CD14-positive monocyte (primary cell): ENCODE results near the gene CCS. TPM values are rescaled to one million over a fixed set of nuclear protein-coding genes. Genes with fewer than 3 reads are reported as not detected.
"Not testable (repeated sequence)": the region's sequence is repeated elsewhere in the genome, so short reads cannot be mapped to it uniquely, and the experiment has no call there.

ENCODE experiments used
- DNase-seq, 3 donors: peaks; one replicate each; pipeline ENCODE4 v3.0.0-alpha.2; 2011 to 2022
- H2AFZ ChIP-seq: 2 replicates; pipeline ENCODE4 v1.6.0; 2012; ENCODE audit warnings: mild to moderate bottlenecking, low read depth, low read length, inconsistent platforms; ENCODE audit not compliant: insufficient read depth, poor library complexity, severe bottlenecking
- H3K27ac ChIP-seq, 2 donors: 1 replicate in 1 of 2; 2 replicates in 1 of 2; pipeline ENCODE4 v1.5.1; 2012 to 2013; ENCODE audit warnings: low read length in 2 of 2, control low read depth in 1 of 2, inconsistent platforms in 1 of 2, low read depth in 1 of 2, mild to moderate bottlenecking in 1 of 2
- H3K27me3 ChIP-seq, 2 donors: one replicate each; pipeline versions ENCODE4 v1.6.0 to v1.6.1; 2011 to 2013; ENCODE audit warnings: low read length in 2 of 2; ENCODE audit not compliant: control insufficient read depth in 2 of 2, insufficient read depth in 2 of 2
- H3K36me3 ChIP-seq, 2 donors: replicated peaks in 1 of 2; 1 replicate in 1 of 2; 2 replicates in 1 of 2; pipeline versions ENCODE4 v1.5.1 to v1.6.1; 2012 to 2013; ENCODE audit warnings: low read length in 2 of 2, control low read depth in 1 of 2, inconsistent platforms in 1 of 2, mild to moderate bottlenecking in 1 of 2; ENCODE audit not compliant: insufficient read depth in 2 of 2, control insufficient read depth in 1 of 2
- H3K4me1 ChIP-seq, 2 donors: 1 replicate in 1 of 2; 2 replicates in 1 of 2; pipeline versions ENCODE4 v1.5.1 to v1.6.1; 2012 to 2013; ENCODE audit warnings: low read length in 2 of 2, control low read depth in 1 of 2, inconsistent platforms in 1 of 2, mild to moderate bottlenecking in 1 of 2, moderate library complexity in 1 of 2; ENCODE audit not compliant: insufficient read depth in 2 of 2, control insufficient read depth in 1 of 2
- H3K4me2 ChIP-seq: replicated peaks from 2 replicates; pipeline ENCODE3; 2012; ENCODE audit warnings: low read length, moderate library complexity, mild to moderate bottlenecking; ENCODE audit not compliant: poor library complexity, severe bottlenecking; ENCODE audit errors: extremely low read depth
- H3K4me3 ChIP-seq, 3 experiments: fragments of 200-600 bp in 1 of 3; sonication (generic) in 1 of 3; replicated peaks in 1 of 3; 1 replicate in 2 of 3; 2 replicates in 1 of 3; pipeline ENCODE4 v1.5.1; 2011 to 2013; ENCODE audit warnings: low read length in 3 of 3, mild to moderate bottlenecking in 3 of 3, control low read depth in 2 of 3, low read depth in 2 of 3, inconsistent platforms in 1 of 3, moderate library complexity in 1 of 3
- H3K79me2 ChIP-seq: 2 replicates; pipeline ENCODE4 v1.6.0; 2012; ENCODE audit warnings: mild to moderate bottlenecking, control low read depth, inconsistent platforms, low read length, moderate library complexity; ENCODE audit not compliant: insufficient read depth
- H3K9ac ChIP-seq: 2 replicates; pipeline ENCODE4 v1.6.0; 2017; ENCODE audit warnings: low read length, mild to moderate bottlenecking; ENCODE audit not compliant: insufficient read depth, poor library complexity, severe bottlenecking
- H3K9me3 ChIP-seq, 2 donors: replicated peaks in 1 of 2; 1 replicate in 1 of 2; 2 replicates in 1 of 2; pipeline versions ENCODE4 v1.5.1 to v1.6.1; 2012 to 2013; ENCODE audit warnings: low read length in 2 of 2, control low read depth in 1 of 2; ENCODE audit not compliant: control insufficient read depth in 1 of 2, insufficient read depth in 1 of 2
- H4K20me1 ChIP-seq: 2 replicates; pipeline ENCODE4 v1.6.0; 2012; ENCODE audit warnings: mild to moderate bottlenecking, low read length, control low read depth, moderate library complexity; ENCODE audit not compliant: insufficient read depth
- H3K27ac Mint-ChIP-seq, 7 donors: one replicate each; pipeline ENCODE4 v1.8.0; 2020; ENCODE audit warnings: mild to moderate bottlenecking in 7 of 7, mixed read lengths in 7 of 7, moderate library complexity in 6 of 7, inconsistent platforms in 2 of 7
- H3K27me3 Mint-ChIP-seq, 3 donors: one replicate each; pipeline ENCODE4 v1.8.0; 2021 to 2022; ENCODE audit warnings: low read depth in 3 of 3, mild to moderate bottlenecking in 3 of 3, mixed read lengths in 3 of 3, moderate library complexity in 3 of 3, inconsistent platforms in 1 of 3
- H3K36me3 Mint-ChIP-seq, 2 donors: one replicate each; pipeline ENCODE4 v1.8.0; 2020; ENCODE audit warnings: mixed read lengths in 2 of 2, inconsistent platforms in 1 of 2, mild to moderate bottlenecking in 1 of 2
- H3K4me1 Mint-ChIP-seq: one replicate; pipeline ENCODE4 v1.8.0; 2020; ENCODE audit warnings: mild to moderate bottlenecking, mixed read lengths
- H3K4me3 Mint-ChIP-seq, 2 donors: one replicate each; pipeline ENCODE4 v1.8.0; 2020; ENCODE audit warnings: mild to moderate bottlenecking in 2 of 2, mixed read lengths in 2 of 2, moderate library complexity in 1 of 2
- H3K9me3 Mint-ChIP-seq, 7 donors: one replicate each; pipeline ENCODE4 v1.8.0; 2020 to 2022; ENCODE audit warnings: mixed read lengths in 7 of 7, mild to moderate bottlenecking in 6 of 7, moderate library complexity in 6 of 7, inconsistent platforms in 2 of 7
- WGBS: methylation state at CpG from one replicate; pipeline ENCODE4 v1.1.5; 2013; ENCODE audit warnings: missing lambda C conversion rate; ENCODE audit not compliant: insufficient coverage; 5-methylcytosine and 5-hydroxymethylcytosine counted together
- intact Hi-C, 2 donors: fragments of 100-400 bp; cut with micrococcal nuclease; formaldehyde crosslinking; loops; one replicate each; pipeline versions ENCODE4 v1.15.0 to v1.15.1; 2023
- polyA plus RNA-seq, 3 donors: library from polyadenylated mRNA; depleted of rRNA in 1 of 3; unstranded in 2 of 3; stranded (reverse) in 1 of 3; fragments of 300-500 nt in 2 of 3; fragments of >200 nt in 1 of 3; fragmentation: Illumina TruSeq in 2 of 3; gene quantifications; 1 replicate in 2 of 3; 2 replicates in 1 of 3; pipeline ENCODE4 v1.2.3, GENCODE V29; 2012 to 2021
- TF ChIP-seq, protein P1 (sequence below): fragments of 200-600 bp; IDR thresholded peaks from one replicate; pipeline ENCODE4 v1.8.0; 2022; ENCODE audit warnings: antibody characterized with exemption, mild to moderate bottlenecking

Gene CCS
- polyA plus RNA-seq, 3 donors = 26.9 to 67.9 (median 37.0) TPM

DNA sequence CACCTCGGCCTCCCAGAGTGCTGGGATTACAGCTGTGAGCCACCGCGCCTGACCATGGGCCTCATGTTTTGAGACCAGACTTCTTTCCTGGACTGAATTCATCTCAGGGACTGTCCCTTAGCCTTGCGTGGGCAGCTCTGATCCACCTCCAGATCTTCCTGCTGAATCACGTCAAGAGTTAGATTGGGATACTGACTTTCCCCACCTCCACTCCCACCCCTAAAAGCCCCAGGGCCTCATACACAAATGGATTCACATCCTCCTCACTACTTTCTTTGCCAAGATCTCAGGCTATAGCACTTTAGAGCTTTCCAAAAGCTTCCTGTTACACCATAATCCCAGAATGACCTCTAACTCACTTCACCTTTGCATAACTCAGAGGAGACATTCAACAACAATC is 12.2 kb upstream of the CCS start:
- Mint-ChIP-seq H3K27ac (no peak overlapping the region), H3K27me3 (peaks cover 4 to 16% (median 12%) of the 10 kb centered on the region in 3 donors), H3K9me3 (peaks cover 8 to 23% (median 17%) of the 10 kb centered on the region in 7 donors), H3K4me1 (peaks cover 7% of the 10 kb centered on the region), H3K36me3 (peaks cover 0 to 2% of the 10 kb centered on the region in 2 donors), H3K4me3 (no peak overlapping the region)
- Histone ChIP-seq H3K79me2 (no peaks in the 10 kb centered on the region), H3K4me3 (no peak overlapping the region), H3K4me2 (no peak overlapping the region), H3K27ac (no peak overlapping the region), H3K4me1 (peaks cover 0 to 4% of the 10 kb centered on the region in 2 donors), H3K9ac (no peak overlapping the region), H3K9me3 (peaks cover 8 to 9% of the 10 kb centered on the region in 2 donors), H2AFZ (no peak overlapping the region), H3K36me3 (no peaks in the 10 kb centered on the region), H3K27me3 (no peaks in the 10 kb centered on the region), H4K20me1 (no peaks in the 10 kb centered on the region)
- intact Hi-C loops = loop anchor here in 1 of 2 donors (10.0 kb wide), 1 partner anchor 254 kb away; no protein-coding TSS in a partner anchor
- TF ChIP-seq, protein P1, sequence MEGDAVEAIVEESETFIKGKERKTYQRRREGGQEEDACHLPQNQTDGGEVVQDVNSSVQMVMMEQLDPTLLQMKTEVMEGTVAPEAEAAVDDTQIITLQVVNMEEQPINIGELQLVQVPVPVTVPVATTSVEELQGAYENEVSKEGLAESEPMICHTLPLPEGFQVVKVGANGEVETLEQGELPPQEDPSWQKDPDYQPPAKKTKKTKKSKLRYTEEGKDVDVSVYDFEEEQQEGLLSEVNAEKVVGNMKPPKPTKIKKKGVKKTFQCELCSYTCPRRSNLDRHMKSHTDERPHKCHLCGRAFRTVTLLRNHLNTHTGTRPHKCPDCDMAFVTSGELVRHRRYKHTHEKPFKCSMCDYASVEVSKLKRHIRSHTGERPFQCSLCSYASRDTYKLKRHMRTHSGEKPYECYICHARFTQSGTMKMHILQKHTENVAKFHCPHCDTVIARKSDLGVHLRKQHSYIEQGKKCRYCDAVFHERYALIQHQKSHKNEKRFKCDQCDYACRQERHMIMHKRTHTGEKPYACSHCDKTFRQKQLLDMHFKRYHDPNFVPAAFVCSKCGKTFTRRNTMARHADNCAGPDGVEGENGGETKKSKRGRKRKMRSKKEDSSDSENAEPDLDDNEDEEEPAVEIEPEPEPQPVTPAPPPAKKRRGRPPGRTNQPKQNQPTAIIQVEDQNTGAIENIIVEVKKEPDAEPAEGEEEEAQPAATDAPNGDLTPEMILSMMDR = no peak
- DNase-seq = no peak
- WGBS = 96% methylated on average over 5 of the region's 5 CpGs

DNA sequence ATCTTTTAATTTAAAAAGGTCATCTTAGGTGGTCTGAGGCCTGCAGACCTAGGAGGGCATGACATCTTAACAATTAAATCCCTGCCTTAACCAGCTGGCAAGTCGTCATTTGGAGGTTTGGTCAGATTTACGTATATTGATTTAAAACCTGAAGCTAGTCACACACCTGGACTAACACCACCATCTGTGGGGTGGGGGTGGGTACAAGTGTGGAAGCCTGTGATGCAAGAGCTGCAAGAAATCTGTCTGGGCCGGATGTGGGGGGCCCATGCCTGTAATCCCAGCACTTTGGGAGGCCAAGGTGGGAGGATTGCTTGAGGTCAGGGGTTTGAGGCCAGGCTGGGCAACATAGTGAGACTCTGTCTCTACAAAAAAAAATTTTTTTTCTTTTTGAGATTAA is 11.7 kb upstream of the CCS start:
- Histone ChIP-seq H3K27ac (no peak overlapping the region), H3K36me3 (no peaks in the 10 kb centered on the region), H4K20me1 (no peaks in the 10 kb centered on the region), H3K79me2 (no peaks in the 10 kb centered on the region), H3K4me2 (no peak overlapping the region), H3K9me3 (peaks cover 8 to 9% of the 10 kb centered on the region in 2 donors), H3K4me3 (no peak overlapping the region), H3K4me1 (peaks cover 0 to 4% of the 10 kb centered on the region in 2 donors), H3K9ac (no peak overlapping the region), H2AFZ (no peak overlapping the region), H3K27me3 (no peaks in the 10 kb centered on the region)
- intact Hi-C loops = loop anchor here in 1 of 2 donors (10.0 kb wide), 1 partner anchor 254 kb away; no protein-coding TSS in a partner anchor
- no CpG with 5 or more reads among the region's 3 CpGs for WGBS
- no peak for DNase-seq
- Mint-ChIP-seq H3K4me1 (peaks cover 7% of the 10 kb centered on the region), H3K36me3 (peaks cover 0 to 2% of the 10 kb centered on the region in 2 donors), H3K9me3 (peaks cover 8 to 23% (median 17%) of the 10 kb centered on the region in 7 donors), H3K27ac (no peak overlapping the region), H3K27me3 (peaks cover 4 to 16% (median 12%) of the 10 kb centered on the region in 3 donors), H3K4me3 (no peak overlapping the region)
- TF ChIP-seq, protein P1 = no peak

DNA sequence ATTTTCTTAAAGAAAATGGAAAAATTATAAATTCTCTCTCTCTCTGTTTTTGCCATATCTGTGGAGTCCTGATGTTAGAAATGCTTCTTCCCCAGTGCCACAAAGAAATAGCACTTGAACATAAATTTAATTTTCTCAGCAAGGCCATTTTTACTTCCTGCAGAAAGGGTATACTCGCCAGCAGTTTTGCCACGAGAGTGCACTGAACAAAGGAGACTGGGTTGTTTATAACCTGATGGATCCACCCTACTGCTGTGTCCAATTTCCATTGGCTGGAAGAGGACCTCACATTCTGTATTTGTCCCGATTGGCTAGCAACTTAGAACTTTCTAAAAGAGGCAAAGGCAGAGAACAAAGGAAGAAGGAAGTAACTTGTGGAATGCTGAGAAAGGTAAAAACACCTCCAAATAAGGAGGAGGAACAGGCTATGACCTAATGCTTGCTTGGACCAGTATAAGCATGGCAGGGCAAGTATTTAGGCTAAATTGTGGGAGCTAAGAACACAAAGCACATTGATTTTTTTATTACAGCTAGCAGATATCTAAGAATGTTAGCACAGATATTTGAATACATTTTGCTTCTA is 10.3 kb upstream of the CCS start:
- H3K36me3 Mint-ChIP-seq, H3K4me2 ChIP-seq, DNase-seq, H2AFZ ChIP-seq, H4K20me1 ChIP-seq, H3K36me3 ChIP-seq, H3K9ac ChIP-seq, H3K79me2 ChIP-seq, H3K27ac ChIP-seq, H3K4me1 Mint-ChIP-seq, H3K27me3 ChIP-seq, H3K4me1 ChIP-seq, H3K27ac Mint-ChIP-seq, H3K4me3 Mint-ChIP-seq, H3K9me3 ChIP-seq, H3K4me3 ChIP-seq: not testable (repeated sequence)
- Mint-ChIP-seq H3K9me3 (peaks cover 8 to 32% (median 17%) of the 10 kb centered on the region in 7 donors), H3K27me3 (peaks cover 4 to 21% (median 10%) of the 10 kb centered on the region in 3 donors)
- intact Hi-C loops = loop anchor here in 1 of 2 donors (10.0 kb wide), 1 partner anchor 252 kb away; no protein-coding TSS in a partner anchor
- WGBS = no CpG with 5 or more reads among the region's 3 CpGs
